ENCODE results near the gene RANBP10. TPM values are rescaled to one million over a fixed set of nuclear protein-coding genes. Genes with fewer than 3 reads are reported as not detected.
A peak's percentile ranks its signal among the peaks of the same experiment; 100 is the strongest.

RANBP10 gene
- total and polyA plus RNA-seq, 4 donors = 6.7 to 23.0 (median 14.3) TPM

DNA sequence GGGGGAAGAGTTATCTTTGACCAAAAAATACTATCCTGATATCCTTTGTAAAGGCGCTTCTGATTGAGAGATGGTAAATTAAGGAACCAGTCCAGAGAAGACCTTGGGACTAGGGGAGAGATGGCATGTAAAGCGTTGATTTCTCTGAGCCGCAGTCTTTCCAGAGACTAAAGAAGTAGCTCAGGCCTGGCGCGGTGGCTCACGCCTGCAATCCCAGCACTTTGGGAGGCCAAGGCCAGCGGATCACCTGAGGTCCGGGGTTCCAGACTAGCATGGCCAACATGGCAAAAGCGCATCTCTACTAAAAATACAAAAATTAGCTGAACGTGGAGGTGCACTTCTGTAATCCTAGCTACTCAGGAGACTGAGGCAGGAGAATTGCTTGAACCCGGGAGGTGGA is 41.8 kb upstream of the RANBP10 start:
- H3K9me3 ChIP-seq (ENCODE audit: control insufficient read depth in 4 of 4, insufficient read depth in 3 of 4, low read length in 3 of 4) = no peaks in the 10 kb centered on the region
- 88 to 93% methylated on average over 11 of the region's 11 CpGs for WGBS, 2 donors
- H3K9ac ChIP-seq (ENCODE audit: insufficient read depth in 1 of 2, low read length in 2 of 2) = peak overlapping the region; percentile 70 to 84
- H3K36me3 ChIP-seq (ENCODE audit: control insufficient read depth in 4 of 4, insufficient read depth in 4 of 4, low read length in 4 of 4) = peaks cover 0 to 4% (median 2%) of the 10 kb centered on the region in 4 donors
- no peak for DNase-seq
- H3K4me3 ChIP-seq = no peak overlapping the region
- peaks cover 20 to 40% (median 24%) of the 10 kb centered on the region in 5 donors for H3K4me1 ChIP-seq (ENCODE audit: control insufficient read depth in 5 of 5, insufficient read depth in 5 of 5, low read length in 5 of 5)
- H3K27me3 ChIP-seq (ENCODE audit: control insufficient read depth in 3 of 3, insufficient read depth in 3 of 3, low read length in 2 of 3) = no peaks in the 10 kb centered on the region
- TF ChIP-seq, protein P1, sequence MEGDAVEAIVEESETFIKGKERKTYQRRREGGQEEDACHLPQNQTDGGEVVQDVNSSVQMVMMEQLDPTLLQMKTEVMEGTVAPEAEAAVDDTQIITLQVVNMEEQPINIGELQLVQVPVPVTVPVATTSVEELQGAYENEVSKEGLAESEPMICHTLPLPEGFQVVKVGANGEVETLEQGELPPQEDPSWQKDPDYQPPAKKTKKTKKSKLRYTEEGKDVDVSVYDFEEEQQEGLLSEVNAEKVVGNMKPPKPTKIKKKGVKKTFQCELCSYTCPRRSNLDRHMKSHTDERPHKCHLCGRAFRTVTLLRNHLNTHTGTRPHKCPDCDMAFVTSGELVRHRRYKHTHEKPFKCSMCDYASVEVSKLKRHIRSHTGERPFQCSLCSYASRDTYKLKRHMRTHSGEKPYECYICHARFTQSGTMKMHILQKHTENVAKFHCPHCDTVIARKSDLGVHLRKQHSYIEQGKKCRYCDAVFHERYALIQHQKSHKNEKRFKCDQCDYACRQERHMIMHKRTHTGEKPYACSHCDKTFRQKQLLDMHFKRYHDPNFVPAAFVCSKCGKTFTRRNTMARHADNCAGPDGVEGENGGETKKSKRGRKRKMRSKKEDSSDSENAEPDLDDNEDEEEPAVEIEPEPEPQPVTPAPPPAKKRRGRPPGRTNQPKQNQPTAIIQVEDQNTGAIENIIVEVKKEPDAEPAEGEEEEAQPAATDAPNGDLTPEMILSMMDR (IDR thresholded peaks at IDR 0.05; ENCODE audit: control extremely low read depth, extremely low read depth) = no peak
- no peak for ATAC-seq (ENCODE audit: insufficient read depth, low FRiP score)
- peak overlapping the region in 1 of 2 donors; percentile 97 for H3K27ac ChIP-seq (ENCODE audit: low read depth in 1 of 2, low read length in 1 of 2)

DNA sequence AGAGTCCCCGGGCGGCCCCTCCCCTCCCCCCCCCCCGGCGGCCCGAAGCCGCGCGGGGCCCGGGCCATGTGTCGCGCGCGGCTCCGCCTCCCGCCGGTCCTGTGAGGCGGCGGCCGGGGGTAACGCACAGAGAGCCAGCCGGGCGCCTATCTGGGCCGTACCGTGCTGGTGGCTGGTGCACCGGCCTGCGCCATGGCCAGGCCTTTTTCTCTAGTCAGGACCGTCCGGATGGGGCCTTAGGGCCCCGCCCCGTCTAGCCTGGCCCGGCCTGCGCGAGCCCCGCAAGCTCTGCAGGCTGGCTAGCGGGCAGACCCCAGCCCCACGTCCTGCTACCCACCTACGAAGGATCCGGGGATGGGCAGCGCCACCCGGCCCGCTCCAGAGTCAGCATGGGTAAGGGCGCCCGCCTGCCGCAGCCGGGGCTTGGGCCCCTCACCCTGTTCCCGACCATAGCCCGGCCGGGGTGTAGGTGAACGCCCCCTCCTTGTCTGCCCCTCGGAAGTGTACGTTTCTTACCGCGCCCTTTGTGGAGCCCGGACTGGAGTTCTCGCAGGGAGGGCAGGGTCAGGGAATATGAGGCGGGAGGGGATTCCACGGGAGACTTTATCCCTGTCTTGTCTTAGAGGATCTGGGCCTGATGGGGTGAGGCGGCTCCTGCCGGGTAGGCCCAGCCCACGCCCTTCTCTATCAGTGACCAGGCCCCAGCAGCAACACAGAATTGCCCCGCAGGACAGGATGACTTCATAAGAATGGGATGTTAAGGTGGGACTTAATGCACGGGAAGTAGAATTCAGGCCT is 40.9 kb upstream of the RANBP10 start, which contains the start of gene CENPT:
CENPT (minus strand) TSS at position 630 of the 798 bp plus-strand sequence. CDS start 13,834 bp downstream, outside the sequence.
- WGBS, 2 donors = 0 to 1% methylated on average over 37 to 62 of the region's 62 CpGs

DNA sequence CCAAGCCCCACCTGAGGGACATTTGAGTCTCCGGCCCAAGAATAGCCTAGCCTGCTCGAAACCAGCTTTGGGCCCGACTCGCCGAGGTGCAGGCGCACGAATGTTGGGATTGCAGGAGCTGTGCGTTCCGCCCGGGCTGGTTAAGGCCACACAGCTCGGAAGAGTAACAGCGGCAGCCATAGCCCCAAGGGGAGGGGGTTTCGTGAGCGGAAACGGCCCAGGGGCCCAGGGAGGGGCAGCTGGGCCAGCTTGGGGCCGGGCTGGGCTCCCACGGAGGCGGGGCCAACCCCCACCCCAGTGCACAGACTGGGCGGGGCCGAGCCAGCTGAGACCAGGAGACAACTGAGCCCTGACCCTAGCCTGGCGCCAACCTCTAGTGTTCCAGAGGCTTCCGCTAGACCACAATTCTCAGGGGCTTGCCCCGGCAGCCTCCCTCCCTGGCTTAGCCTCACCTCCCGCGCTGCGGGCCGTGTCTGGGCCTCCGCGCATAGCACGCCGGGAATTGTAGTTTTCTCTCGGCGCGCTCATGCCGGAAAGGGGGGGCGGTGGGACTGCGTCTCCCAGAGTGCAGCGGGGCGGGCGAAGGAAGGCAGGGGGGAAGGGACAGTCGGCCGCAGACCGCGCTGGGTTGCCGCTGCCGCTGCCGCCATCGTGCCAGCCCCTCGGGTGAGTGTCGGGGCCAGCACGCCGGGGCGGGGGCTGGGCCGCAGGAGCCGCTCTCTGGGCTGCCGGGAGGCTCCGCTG is 40.1 kb upstream of the RANBP10 start, which contains the start of gene NUTF2:
NUTF2 (plus strand) TSS at position 614 of the 744 bp plus-strand sequence. CDS start 18,198 bp downstream, outside the sequence.
- TF ChIP-seq, protein P1 (IDR thresholded peaks at IDR 0.05; ENCODE audit: control extremely low read depth, extremely low read depth) = no peak
- DNase-seq = peak; percentile 98
- peak; percentile 86 for ATAC-seq (ENCODE audit: insufficient read depth, low FRiP score)
- 0 to 1% methylated on average over 46 to 57 of the region's 57 CpGs for WGBS, 2 donors
- Histone ChIP-seq H3K27ac (ENCODE audit: low read depth in 1 of 2, low read length in 1 of 2) (peak within 1 kb of the TSS; percentile 93 to 97), H3K27me3 (ENCODE audit: control insufficient read depth in 3 of 3, insufficient read depth in 3 of 3, low read length in 2 of 3) (no peaks in the 10 kb centered on the region), H3K9ac (ENCODE audit: insufficient read depth in 1 of 2, low read length in 2 of 2) (peak within 1 kb of the TSS; percentile 84 to 87), H3K4me3 (peak within 1 kb of the TSS; percentile 78), H3K4me1 (ENCODE audit: control insufficient read depth in 5 of 5, insufficient read depth in 5 of 5, low read length in 5 of 5) (peaks cover 20 to 45% (median 24%) of the 10 kb centered on the region in 5 donors), H3K9me3 (ENCODE audit: control insufficient read depth in 4 of 4, insufficient read depth in 3 of 4, low read length in 3 of 4) (no peaks in the 10 kb centered on the region), H3K36me3 (ENCODE audit: control insufficient read depth in 4 of 4, insufficient read depth in 4 of 4, low read length in 4 of 4) (peaks cover 0 to 6% (median 2%) of the 10 kb centered on the region in 4 donors)

More for the DNA sequence above, 40.9 kb upstream of the RANBP10 start, which contains the start of gene CENPT:
- Histone ChIP-seq H3K36me3 (ENCODE audit: control insufficient read depth in 4 of 4, insufficient read depth in 4 of 4, low read length in 4 of 4) (peaks cover 0 to 4% (median 3%) of the 10 kb centered on the region in 4 donors), H3K27ac (ENCODE audit: low read depth in 1 of 2, low read length in 1 of 2) (peak within 1 kb of the TSS; percentile 93 to 97), H3K9ac (ENCODE audit: insufficient read depth in 1 of 2, low read length in 2 of 2) (peak within 1 kb of the TSS; percentile 70 to 84), H3K4me1 (ENCODE audit: control insufficient read depth in 5 of 5, insufficient read depth in 5 of 5, low read length in 5 of 5) (peaks cover 20 to 43% (median 24%) of the 10 kb centered on the region in 5 donors), H3K4me3 (peak within 1 kb of the TSS; percentile 78), H3K27me3 (ENCODE audit: control insufficient read depth in 3 of 3, insufficient read depth in 3 of 3, low read length in 2 of 3) (no peaks in the 10 kb centered on the region), H3K9me3 (ENCODE audit: control insufficient read depth in 4 of 4, insufficient read depth in 3 of 4, low read length in 3 of 4) (no peaks in the 10 kb centered on the region)
- ATAC-seq (ENCODE audit: insufficient read depth, low FRiP score) = peak; percentile 59
- TF ChIP-seq, protein P1 (IDR thresholded peaks at IDR 0.05; ENCODE audit: control extremely low read depth, extremely low read depth) = no peak
- DNase-seq = peak in 2 of 3 donors; percentile 20 to 26

All from lung (tissue), 12 donors.